Activated T-cell treated with anti-CD3 and anti-CD28 coated beads, Interleukin-2, amount 50 U/mL, for 1 hour (primary cell): ENCODE data around the gene SNTB2.

ENCODE experiments used
- DNase-seq: peaks from one replicate; pipeline ENCODE4 v3.0.0-alpha.2; 2020

SNTB2 gene

GRCh38 chr16:69182730-69183416, 4.1 kb upstream of the SNTB2 start:
- no peak for DNase-seq

- peak; percentile 64 for DNase-seq
Observed at GRCh38 chr16:69187446-69188235, 677 bp downstream of the SNTB2 start.

GRCh38 chr16:69188236-69188549, 1.2 kb downstream of the SNTB2 start:
- DNase-seq, result peak; percentile 29

- DNase-seq, result no peak
Observed at GRCh38 chr16:69188716-69189115, 1.8 kb downstream of the SNTB2 start.

- no peak for DNase-seq
Observed at GRCh38 chr16:69190046-69190588, 3.2 kb downstream of the SNTB2 start.

- no peak for DNase-seq
Observed at GRCh38 chr16:69190598-69190997, 3.6 kb downstream of the SNTB2 start.

- no peak for DNase-seq
Observed at GRCh38 chr16:69191136-69191535, 4.2 kb downstream of the SNTB2 start.

- no peak for DNase-seq
Observed at GRCh38 chr16:69193855-69194254, 6.9 kb downstream of the SNTB2 start.

GRCh38 chr16:69194488-69194887, 7.5 kb downstream of the SNTB2 start:
- DNase-seq, result no peak

GRCh38 chr16:69195369-69196029, 8.5 kb downstream of the SNTB2 start:
- no peak for DNase-seq

GRCh38 chr16:69197573-69197972, 10.6 kb downstream of the SNTB2 start:
- DNase-seq, result no peak

GRCh38 chr16:69199382-69199781, 12.4 kb downstream of the SNTB2 start:
- DNase-seq, result no peak

GRCh38 chr16:69201291-69201690, 14.3 kb downstream of the SNTB2 start:
- DNase-seq, result no peak

GRCh38 chr16:69201787-69202186, 14.8 kb downstream of the SNTB2 start:
- no peak for DNase-seq

GRCh38 chr16:69204172-69204571, 17.2 kb downstream of the SNTB2 start:
- DNase-seq, result no peak

- no peak for DNase-seq
Observed at GRCh38 chr16:69209735-69210134, 22.8 kb downstream of the SNTB2 start.

GRCh38 chr16:69217433-69217832, 30.5 kb downstream of the SNTB2 start:
- DNase-seq, result no peak

- DNase-seq, result no peak
Observed at GRCh38 chr16:69219279-69219678, 32.3 kb downstream of the SNTB2 start.

- no peak for DNase-seq
Observed at GRCh38 chr16:69223882-69224281, 36.9 kb downstream of the SNTB2 start.

GRCh38 chr16:69225121-69225520, 38.2 kb downstream of the SNTB2 start:
- no peak for DNase-seq

GRCh38 chr16:69233124-69233523, 46.2 kb downstream of the SNTB2 start:
- no peak for DNase-seq

- no peak for DNase-seq
Observed at GRCh38 chr16:69234460-69234859, 47.5 kb downstream of the SNTB2 start.

- DNase-seq, result no peak
Observed at GRCh38 chr16:69236319-69236718, 49.4 kb downstream of the SNTB2 start.

GRCh38 chr16:69237296-69237695, 50.3 kb downstream of the SNTB2 start:
- no peak for DNase-seq
